Body of pancreas (tissue), 4 donors: ENCODE data around the gene MMP2.

Source experiments
- POLR2A ChIP-seq, 3 donors: fragments of 450-650 bp; IDR thresholded peaks; one replicate each; pipeline ENCODE4 v1.6.1; 2016; ENCODE audit warnings: antibody characterized with exemption in 3 of 3, mild to moderate bottlenecking in 2 of 3
- TF ChIP-seq, protein P1 (sequence below), 7 experiments: fragments of 450-650 bp in 4 of 7; fragments of 200-600 bp in 3 of 7; sonication (generic) in 3 of 7; IDR thresholded peaks; one replicate each; pipeline ENCODE4 v1.5.1; 2016 to 2019; ENCODE audit warnings: antibody characterized with exemption in 7 of 7

DNA sequence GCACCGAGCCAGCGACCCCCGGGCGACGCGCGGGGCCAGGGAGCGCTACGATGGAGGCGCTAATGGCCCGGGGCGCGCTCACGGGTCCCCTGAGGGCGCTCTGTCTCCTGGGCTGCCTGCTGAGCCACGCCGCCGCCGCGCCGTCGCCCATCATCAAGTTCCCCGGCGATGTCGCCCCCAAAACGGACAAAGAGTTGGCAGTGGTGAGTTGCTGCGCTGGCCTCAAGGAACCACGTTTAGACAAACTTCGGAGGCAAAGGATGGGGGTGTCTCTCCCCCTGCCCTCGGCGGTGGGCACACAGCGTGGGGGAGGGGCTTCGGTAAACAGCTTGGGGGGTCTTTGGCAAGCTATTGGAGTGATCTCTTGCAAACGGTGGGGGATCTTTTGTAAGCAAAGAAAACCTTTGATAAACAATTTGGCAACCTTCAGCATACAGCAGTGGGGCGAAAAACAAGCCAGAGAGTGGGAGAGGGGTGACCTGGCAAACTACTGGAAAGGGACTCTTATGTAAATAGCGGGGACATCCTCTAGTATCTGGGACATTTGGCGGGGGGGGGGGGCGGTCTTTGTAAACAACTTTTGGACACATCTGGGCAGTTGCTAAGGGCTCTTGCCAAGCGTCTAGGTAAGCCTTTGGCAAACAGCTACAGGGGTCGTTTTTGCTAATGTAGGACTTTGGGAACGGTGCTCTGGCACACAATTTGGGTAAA is 587 bp downstream of the MMP2 start:
- TF ChIP-seq, protein P1, sequence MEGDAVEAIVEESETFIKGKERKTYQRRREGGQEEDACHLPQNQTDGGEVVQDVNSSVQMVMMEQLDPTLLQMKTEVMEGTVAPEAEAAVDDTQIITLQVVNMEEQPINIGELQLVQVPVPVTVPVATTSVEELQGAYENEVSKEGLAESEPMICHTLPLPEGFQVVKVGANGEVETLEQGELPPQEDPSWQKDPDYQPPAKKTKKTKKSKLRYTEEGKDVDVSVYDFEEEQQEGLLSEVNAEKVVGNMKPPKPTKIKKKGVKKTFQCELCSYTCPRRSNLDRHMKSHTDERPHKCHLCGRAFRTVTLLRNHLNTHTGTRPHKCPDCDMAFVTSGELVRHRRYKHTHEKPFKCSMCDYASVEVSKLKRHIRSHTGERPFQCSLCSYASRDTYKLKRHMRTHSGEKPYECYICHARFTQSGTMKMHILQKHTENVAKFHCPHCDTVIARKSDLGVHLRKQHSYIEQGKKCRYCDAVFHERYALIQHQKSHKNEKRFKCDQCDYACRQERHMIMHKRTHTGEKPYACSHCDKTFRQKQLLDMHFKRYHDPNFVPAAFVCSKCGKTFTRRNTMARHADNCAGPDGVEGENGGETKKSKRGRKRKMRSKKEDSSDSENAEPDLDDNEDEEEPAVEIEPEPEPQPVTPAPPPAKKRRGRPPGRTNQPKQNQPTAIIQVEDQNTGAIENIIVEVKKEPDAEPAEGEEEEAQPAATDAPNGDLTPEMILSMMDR (IDR thresholded peaks at IDR 0.05), result no peak
- no peak for TF ChIP-seq POLR2A (IDR thresholded peaks at IDR 0.05)
